ENCODE data around the gene PPM1N. TPM values are rescaled to one million over a fixed set of nuclear protein-coding genes. Genes with fewer than 3 reads are reported as not detected.

The PPM1N gene
- total and polyA plus RNA-seq, 2 of the 13 experiments (the other 11 are each of a cell fraction or from before 2014, with no cell fraction given): 0.31 to 1.8 TPM

DNA sequence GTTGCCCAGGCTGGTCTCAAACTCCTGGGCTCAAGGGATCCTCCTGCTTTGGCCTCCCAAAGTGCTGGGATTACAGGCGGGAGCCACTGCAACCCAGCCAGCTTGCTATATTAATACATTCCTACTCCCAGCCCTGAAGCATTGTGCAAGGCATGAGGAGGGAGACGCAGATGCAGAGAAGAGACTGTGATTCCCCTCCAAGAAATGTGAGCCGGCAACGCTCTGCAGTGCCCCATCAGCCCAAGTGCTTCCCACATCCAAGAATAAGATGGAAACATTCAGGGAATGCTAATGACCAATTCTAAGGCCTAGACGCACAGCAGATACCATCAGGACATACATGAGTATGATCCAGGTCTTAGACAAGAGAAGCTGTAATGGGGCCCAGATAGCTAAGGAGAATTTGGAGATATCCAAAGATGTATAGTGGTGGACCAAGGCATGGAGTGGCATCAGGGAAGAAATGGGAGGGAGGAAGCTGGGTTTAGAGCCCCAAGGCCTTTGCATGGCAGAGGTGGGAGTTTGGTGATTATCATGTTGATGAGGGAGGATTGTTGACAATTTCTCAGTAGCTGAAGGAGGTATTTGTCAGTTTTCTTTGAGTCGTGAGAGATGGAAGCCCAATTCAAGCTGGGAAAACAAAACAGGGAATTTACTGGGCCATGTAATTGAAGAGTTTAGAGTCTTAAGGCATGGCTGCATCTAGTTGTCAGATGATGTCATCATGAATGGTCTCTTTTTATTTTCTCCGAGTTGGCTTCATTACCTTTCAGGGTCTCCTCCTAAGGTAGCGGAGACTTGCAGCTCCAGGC, 2.9 kb downstream of the PPM1N start:
- no peaks in the 10 kb centered on the region; a peak in 1 of 5 replicates for H3K27me3 ChIP-seq (ENCODE audit: control insufficient read depth in 1 of 2, insufficient read depth in 2 of 2, low read length in 2 of 2)
- no peak for DNase-seq (ENCODE audit: low spot score)
- no TSS peak for BruUV-seq (replicated peaks)
- no peak for FAIRE-seq
- H4K20me1 ChIP-seq (ENCODE audit: insufficient read depth, low read length): no peaks in the 10 kb centered on the region
- POLR2A ChIA-PET: no interaction called here
- no peak overlapping the region for H3K4me3 ChIP-seq (replicated peaks in 1 of 3; ENCODE audit: insufficient read depth in 1 of 3, low read depth in 2 of 3, low read length in 3 of 3)
- H3K9ac ChIP-seq (ENCODE audit: insufficient read depth, low read depth, low read length): no peak overlapping the region
- H3K27ac ChIP-seq (ENCODE audit: extremely low read length, insufficient read depth, low read length): no peak overlapping the region
- CTCF ChIA-PET (ENCODE audit: low intra/inter-chr PET ratio, low total read pairs): no interaction called here
- TF ChIP-seq CREB1 (IDR thresholded peaks at IDR 0.05): 0 out of 2 replicates have a peak, but pooled peaks have one; percentile 11
- no peak for TF ChIP-seq CREB1 (CRISPR knock-in tag; IDR thresholded peaks at IDR 0.05)
- TF ChIP-seq FOXJ3 (CRISPR knock-in tag; IDR thresholded peaks at IDR 0.05; ENCODE audit: borderline replicate concordance): no peak
- TF ChIP-seq, protein P1, sequence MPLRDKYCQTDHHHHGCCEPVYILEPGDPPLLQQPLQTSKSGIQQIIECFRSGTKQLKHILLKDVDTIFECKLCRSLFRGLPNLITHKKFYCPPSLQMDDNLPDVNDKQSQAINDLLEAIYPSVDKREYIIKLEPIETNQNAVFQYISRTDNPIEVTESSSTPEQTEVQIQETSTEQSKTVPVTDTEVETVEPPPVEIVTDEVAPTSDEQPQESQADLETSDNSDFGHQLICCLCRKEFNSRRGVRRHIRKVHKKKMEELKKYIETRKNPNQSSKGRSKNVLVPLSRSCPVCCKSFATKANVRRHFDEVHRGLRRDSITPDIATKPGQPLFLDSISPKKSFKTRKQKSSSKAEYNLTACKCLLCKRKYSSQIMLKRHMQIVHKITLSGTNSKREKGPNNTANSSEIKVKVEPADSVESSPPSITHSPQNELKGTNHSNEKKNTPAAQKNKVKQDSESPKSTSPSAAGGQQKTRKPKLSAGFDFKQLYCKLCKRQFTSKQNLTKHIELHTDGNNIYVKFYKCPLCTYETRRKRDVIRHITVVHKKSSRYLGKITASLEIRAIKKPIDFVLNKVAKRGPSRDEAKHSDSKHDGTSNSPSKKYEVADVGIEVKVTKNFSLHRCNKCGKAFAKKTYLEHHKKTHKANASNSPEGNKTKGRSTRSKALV (CRISPR knock-in tag; IDR thresholded peaks at IDR 0.05): no peak
- TF ChIP-seq, protein P2, sequence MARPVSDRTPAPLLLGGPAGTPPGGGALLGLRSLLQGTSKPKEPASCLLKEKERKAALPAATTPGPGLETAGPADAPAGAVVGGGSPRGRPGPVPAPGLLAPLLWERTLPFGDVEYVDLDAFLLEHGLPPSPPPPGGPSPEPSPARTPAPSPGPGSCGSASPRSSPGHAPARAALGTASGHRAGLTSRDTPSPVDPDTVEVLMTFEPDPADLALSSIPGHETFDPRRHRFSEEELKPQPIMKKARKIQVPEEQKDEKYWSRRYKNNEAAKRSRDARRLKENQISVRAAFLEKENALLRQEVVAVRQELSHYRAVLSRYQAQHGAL (CRISPR knock-in tag; IDR thresholded peaks at IDR 0.05; ENCODE audit: not compliant biosample characterization): no peak
- TF ChIP-seq ATF7 (IDR thresholded peaks at IDR 0.05): peak; percentile 92
- TF ChIP-seq ATF7 (CRISPR knock-in tag; IDR thresholded peaks at IDR 0.05): no peak
- TF ChIP-seq BRCA1 (CRISPR knock-in tag; IDR thresholded peaks at IDR 0.05): no peak
- TF ChIP-seq, protein P3, sequence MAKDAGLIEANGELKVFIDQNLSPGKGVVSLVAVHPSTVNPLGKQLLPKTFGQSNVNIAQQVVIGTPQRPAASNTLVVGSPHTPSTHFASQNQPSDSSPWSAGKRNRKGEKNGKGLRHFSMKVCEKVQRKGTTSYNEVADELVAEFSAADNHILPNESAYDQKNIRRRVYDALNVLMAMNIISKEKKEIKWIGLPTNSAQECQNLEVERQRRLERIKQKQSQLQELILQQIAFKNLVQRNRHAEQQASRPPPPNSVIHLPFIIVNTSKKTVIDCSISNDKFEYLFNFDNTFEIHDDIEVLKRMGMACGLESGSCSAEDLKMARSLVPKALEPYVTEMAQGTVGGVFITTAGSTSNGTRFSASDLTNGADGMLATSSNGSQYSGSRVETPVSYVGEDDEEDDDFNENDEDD (CRISPR knock-in tag; IDR thresholded peaks at IDR 0.05; ENCODE audit: borderline replicate concordance): no peak
- TF ChIP-seq GABPA (IDR thresholded peaks at IDR 0.05; ENCODE audit: low read depth, low read length): no peak
- no peak for TF ChIP-seq GABPA (CRISPR knock-in tag; IDR thresholded peaks at IDR 0.05; ENCODE audit: low read depth)
- TF ChIP-seq MAFG (CRISPR knock-in tag; IDR thresholded peaks at IDR 0.05): no peak
- TF ChIP-seq, protein P4, sequence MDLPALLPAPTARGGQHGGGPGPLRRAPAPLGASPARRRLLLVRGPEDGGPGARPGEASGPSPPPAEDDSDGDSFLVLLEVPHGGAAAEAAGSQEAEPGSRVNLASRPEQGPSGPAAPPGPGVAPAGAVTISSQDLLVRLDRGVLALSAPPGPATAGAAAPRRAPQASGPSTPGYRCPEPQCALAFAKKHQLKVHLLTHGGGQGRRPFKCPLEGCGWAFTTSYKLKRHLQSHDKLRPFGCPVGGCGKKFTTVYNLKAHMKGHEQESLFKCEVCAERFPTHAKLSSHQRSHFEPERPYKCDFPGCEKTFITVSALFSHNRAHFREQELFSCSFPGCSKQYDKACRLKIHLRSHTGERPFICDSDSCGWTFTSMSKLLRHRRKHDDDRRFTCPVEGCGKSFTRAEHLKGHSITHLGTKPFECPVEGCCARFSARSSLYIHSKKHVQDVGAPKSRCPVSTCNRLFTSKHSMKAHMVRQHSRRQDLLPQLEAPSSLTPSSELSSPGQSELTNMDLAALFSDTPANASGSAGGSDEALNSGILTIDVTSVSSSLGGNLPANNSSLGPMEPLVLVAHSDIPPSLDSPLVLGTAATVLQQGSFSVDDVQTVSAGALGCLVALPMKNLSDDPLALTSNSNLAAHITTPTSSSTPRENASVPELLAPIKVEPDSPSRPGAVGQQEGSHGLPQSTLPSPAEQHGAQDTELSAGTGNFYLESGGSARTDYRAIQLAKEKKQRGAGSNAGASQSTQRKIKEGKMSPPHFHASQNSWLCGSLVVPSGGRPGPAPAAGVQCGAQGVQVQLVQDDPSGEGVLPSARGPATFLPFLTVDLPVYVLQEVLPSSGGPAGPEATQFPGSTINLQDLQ (CRISPR knock-in tag; IDR thresholded peaks at IDR 0.05): no peak
- H3K9me3 ChIP-seq (ENCODE audit: low read length): no peaks in the 10 kb centered on the region
- intact Hi-C loops (cut with micrococcal nuclease; ENCODE audit: unreplicated experiment): no loop called here
- ATAC-seq: no peak
- no peaks in the 10 kb centered on the region for H3K79me2 ChIP-seq (ENCODE audit: insufficient read depth, low read length)
- in situ Hi-C loops (cut with HindIII; ENCODE audit: extremely low pct_ligation_motif_present, low pct_unique_long_range_greater_than_20kb): no loop called here
- H2AFZ ChIP-seq (ENCODE audit: low read length): no peak overlapping the region
- H3K4me1 ChIP-seq (ENCODE audit: insufficient read depth, low read length): peaks cover 52% of the 10 kb centered on the region
- 54% methylated on average over 8 of the region's 8 CpGs for WGBS (ENCODE audit: low lambda C conversion rate)
- no peaks in the 10 kb centered on the region for H3K36me3 ChIP-seq (replicated peaks in 1 of 2; ENCODE audit: control insufficient read depth in 1 of 2, insufficient read depth in 2 of 2, low read length in 2 of 2)
- no peak overlapping the region for H3K4me2 ChIP-seq (ENCODE audit: low read depth, low read length)
